NCI-H82 treated with DMSO at 0.1 percent for 48 hours (cell line): Measurements from ENCODE around the gene CETN1.

Experiments
- DNase-seq: peaks from one replicate; lab custom pipeline; 2025; ENCODE audit not compliant: unreplicated experiment; lab: John Stamatoyannopoulos, UW

CETN1 gene

DNA sequence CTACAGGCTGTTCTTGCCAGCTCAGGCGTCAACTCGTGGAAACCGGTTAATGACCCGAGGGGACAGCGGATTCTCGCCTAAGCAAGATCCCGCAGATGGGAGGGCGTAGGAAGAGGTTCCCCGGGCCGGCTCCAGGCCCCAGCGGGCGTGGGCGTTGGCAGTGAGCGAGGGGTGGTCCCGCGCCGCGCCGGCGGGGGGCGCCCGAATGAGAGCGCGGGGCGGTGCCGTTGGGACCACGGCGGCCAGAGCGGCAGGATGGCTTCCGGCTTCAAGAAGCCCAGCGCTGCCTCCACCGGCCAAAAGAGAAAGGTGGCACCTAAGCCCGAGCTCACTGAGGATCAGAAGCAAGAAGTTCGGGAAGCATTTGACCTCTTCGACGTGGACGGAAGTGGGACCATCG is at the start of gene CETN1:
Gene CETN1 (plus strand): TSS at position 227 of the 400 bp plus-strand sequence. CDS start 29 bp downstream, at position 256.
- DNase-seq: no peak

DNA sequence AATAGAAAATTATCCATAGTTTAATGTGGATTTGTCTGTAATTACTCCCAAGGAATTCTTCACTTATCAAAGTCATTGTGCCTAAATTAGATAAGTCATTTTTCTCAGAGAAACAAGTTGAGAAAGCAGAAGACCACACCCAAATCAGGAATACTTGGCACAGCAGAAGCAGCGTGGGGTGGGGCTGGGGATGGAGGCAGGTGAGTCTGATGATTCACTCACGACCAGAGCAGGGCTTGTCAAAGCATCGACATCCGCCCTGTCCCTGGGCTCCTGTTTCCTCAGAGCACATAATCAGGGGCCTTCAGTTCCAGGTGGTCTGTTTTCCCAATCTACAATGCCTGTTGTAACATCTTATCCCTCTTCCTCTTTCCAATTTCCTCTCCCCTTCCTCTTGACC is 48.2 kb upstream of the CETN1 start:
- no peak for DNase-seq

DNA sequence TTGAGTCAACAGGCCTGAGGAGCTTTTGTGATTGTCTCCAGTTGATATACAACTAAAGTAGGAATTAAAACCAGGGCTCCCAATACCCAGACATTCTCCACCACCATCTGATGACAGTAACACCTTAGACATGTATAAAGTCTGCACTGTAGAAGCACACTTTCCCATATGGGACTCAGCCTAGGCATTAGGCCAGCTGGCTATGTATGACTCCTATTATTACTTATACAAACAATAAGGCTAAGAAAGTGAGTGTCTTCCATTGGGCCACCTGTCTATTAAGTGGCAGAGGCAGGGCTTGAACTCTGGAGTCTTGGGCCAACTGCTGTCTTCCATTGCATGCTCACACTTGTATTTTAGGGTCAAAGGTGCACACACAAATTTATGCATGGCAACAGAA is 47.5 kb upstream of the CETN1 start:
- DNase-seq: no peak

DNA sequence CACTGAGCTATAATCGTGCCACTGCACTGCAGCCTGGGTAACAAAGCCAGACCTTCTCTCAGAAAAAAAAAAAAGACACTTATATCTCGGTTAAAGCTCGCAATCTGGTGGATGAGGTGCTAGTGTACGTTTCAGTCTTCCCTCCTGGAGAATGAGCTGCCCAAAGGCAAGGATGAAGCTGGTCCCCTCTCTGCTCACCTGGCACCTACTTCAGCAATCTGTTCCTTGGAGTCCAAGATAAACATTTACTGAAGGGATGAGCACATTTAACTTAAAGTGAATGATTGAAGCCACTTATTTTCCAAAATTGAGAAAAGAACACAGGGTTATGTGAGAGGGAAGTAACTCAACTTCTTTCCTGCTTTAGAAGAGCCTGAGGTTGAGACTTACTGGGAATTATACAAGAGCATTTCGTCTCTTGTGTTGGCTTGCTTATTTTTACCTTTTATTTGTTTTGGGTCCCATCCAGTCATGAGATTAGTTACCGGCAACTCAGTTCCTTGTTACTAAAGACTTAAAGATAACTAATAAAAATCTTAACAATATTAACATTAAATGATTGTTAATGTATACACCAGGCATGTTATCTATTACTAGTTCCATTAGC is 46.1 kb upstream of the CETN1 start:
- DNase-seq: no peak

DNA sequence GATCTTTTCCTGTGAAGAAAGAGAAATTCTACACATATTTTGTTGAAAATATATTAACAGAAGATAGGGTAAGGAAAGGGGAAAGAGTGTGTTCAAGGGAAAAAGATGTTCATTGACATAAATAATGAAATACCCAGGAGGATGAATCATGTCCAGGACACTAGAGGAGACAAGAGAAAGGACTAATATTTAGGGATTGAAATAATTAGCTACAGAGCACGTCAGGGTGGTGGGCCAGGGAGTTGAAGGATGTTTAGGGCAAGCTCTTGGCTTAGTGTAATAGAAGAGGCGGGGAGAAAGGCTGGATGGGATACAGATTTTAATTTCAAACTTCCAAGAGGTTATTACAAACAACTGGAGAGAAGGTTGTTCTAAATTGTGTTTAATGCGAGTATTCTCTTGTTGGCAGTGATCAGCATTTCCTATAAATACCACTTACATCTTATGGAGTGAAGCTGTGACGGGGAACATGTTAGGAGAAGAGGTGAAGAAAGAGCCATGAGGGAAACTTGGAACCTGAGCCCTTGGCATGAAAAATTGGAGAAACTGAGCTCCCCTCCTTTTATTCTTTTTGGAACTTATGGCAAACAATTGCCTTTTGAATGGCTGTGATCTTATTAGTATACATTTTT is 36.6 kb upstream of the CETN1 start:
- DNase-seq: no peak

DNA sequence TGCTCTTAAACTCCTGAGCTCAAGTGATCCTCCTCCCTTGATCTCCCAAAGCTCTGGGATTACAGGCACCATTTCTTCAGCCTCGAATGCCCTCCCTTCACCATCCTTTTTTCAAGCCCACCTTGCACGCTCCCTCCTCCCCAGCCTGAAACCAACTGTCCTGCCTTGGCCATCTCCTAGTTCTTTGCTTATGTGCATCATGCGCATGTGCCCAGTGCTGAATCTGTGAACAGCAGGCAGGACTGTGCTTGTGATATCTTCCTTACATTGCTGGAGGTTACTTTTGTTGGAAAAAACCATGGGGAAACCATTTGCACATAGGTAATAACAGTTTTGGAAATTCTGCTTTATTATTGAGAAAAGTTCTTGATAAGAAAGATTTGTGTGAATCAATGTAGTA is 30.2 kb upstream of the CETN1 start:
- DNase-seq: no peak

DNA sequence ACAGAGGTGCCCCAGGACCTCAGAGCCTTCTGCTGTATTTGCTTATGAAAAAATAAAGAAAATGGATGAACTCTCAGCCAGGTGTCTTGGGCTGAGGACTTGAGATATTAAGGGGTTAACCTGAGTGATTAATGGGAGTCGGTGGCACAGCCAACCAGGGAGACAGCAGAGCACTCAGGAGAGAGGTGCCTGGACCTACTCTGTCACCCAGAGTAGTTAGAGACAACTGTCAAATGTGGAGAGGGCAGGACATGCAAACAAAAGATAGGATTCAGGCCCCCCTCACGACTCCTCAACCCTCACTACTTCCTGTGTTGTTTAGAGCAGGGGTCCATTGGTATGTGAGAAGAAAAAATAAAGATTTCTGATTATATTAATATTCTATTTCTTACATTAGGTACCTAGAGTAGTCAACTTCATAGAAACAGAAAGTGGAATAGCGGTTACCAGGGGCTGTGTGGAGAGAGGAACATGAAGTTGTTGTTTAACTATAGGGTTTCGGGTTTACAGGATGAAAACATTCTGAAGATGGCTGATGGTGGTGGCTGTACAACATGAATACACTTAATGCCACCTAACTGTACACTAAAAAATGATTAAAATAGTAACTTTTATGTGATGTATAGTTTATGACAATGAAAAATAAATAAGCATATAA is 28.6 kb upstream of the CETN1 start:
- DNase-seq: no peak

DNA sequence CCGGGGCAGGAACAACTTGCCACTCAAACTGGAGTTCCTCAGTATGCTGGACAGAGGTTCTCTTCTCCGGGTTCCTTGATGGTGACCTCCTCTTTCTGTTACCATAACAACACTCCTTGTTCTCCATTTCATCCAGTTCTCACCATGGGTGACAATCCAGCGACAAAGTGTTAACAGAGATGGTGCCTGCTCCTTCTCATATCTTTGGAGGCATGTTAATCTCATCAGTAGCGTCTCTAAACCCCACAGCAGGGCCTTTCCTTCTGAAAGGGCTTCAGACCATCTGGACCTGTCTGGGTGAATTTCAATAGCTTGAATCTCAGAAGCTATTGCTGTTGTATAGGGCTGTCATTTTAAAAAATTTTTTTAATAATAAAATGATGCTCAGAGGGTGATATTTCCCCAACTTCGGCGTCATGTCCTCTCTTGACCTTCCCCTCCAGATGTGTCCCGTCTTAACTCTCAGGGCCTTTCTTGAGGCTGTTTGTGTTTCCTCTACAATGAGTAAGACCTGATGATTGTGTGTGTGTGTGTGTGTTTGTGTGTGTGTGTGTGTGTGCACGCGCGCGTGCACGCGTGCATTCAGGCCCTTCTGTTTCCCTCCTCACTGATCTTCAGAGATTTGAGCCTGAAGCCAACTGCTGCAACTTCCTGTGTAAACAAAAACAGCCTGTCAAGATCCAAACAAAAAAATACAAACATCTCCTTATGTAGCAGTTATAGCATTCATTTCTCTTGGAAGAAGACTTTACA is 24.3 kb upstream of the CETN1 start:
- DNase-seq: peak; percentile 88

DNA sequence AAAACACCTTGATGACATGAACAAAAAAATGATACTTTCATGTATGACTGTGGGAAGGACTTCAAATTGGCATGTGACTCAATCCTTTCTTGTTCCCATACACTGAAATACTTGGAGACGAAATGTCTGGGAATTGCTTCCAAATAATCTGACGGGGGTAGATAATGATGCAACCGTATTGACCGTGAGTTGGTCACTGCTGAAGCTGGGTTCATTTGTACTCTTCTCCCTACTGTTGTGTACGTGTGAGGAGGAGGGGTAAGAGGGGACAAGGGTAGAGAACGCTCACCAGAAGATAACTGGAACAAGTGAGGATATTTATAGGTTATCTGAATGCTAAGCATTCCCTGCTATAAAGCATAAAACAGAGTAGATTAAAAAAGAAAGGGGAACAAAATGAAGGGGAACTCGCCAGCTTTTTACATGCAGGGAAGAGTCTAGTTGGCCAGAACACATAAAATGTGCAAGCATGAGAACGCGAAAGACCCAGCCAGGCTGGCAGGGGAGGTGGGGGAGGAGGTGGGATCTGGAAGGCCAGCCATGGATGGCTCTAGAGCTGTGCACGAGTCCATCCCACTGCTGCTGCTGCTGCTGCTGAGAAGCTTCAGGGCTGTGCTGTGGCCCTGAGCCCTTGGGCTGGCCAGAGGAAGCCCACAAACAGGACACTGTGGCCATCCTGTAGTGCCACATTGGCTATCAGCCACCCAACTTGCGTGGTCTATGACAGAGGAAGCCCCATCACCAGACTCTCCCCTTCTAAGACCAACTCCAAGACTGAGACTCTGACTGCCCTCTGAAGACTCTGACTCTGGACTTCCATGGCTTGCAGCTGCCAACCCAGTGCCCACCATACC is 15.2 kb upstream of the CETN1 start:
- no peak for DNase-seq

DNA sequence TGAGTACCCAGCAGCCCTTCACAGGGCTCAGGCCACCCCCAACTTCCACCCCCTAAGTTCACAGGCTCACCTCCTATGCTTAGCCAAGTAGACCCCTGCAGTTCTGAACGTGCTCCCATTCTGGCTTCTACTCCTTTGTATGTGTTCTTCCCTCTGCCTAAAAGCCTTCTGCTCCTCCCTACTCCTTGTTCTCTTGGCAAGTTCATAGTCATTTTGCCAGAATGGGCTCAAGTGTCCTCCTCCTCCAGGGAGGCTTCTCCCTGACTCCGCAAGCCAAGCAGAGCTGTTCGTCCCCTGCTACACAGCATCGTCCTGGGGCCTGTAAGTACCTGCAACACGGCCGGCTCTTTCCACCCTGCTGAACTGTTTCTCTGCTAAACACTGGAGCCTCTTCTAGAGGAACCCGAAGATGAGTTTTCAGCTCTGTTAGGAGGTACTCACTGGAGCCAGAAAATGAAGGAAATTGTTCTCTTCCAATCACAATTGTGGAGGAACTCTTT is 14.6 kb upstream of the CETN1 start:
- no peak for DNase-seq

DNA sequence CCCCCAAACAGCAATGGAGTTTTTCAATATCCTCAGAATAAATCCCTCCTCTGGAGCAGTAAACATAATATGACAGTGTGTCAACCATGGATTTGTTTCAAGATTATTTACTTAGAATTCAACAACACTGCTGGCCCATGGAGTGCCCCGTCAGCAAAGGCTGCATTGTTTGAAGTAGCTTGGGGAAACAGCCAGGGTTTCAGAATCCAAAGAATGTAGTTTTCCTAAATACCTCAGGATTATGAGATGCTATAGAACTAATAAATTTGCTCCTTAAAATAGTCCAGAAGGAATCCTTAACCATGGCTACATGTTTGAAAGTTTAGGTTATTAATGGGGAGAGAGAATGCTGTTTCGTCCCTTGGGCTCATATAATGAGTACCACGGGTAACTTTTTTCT is 13.1 kb upstream of the CETN1 start:
- DNase-seq: no peak

DNA sequence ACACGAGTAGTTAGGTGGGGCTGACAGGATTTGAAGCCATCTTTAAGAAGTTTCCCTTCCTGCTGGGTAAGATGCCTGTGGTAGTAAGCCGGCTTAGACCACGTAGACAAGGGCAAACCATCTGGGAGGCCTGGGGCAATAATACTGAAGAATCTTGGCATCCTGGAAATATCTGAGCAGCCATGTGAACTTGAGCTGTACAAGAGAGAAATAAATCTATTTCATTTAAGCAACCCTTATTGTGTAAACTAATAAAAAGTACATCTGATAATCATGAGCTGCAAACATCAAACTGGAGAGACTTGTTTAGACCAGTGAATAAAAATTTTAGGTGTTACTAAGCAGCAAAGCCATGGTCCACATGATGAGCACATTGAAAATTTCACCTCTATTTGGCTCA is 11.4 kb upstream of the CETN1 start:
- peak; percentile 17 for DNase-seq

DNA sequence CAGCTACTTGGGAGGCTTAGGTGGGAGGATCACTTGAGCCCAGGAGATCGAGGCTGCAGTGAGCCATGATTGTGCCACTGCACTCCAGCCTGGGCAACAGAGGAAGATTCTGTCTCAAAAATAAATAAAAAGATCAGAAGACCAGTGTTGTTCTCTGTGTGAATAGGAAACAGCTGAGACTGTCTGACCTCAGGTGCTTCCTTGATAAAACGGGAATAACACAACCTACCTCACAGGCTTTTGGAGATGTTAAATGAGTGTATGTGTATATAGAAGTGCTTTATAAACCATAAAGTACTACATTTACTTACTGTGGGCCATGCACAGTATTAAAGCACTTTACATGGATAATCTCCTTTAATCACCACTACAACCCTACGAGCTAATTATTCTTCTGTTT is 9.9 kb upstream of the CETN1 start:
- DNase-seq: no peak

DNA sequence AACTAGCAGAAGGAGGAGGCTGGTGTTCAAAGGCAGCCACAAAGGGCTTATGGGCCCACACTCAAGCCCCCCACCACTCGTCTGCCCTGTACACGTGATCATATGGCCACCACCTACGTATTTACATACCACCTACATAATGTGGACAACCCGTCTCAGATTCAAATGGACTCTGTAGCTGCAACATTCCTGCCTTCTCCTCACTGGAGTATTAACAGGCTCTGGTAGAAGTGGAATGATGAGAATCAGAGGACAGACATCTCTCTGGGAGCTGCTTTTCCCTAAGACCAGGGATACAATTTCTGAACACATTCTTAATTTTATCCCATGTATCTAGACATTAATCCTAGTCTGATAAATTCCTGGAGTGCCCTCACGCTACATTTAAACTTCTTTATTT is 9.5 kb upstream of the CETN1 start:
- DNase-seq: peak; percentile 45

DNA sequence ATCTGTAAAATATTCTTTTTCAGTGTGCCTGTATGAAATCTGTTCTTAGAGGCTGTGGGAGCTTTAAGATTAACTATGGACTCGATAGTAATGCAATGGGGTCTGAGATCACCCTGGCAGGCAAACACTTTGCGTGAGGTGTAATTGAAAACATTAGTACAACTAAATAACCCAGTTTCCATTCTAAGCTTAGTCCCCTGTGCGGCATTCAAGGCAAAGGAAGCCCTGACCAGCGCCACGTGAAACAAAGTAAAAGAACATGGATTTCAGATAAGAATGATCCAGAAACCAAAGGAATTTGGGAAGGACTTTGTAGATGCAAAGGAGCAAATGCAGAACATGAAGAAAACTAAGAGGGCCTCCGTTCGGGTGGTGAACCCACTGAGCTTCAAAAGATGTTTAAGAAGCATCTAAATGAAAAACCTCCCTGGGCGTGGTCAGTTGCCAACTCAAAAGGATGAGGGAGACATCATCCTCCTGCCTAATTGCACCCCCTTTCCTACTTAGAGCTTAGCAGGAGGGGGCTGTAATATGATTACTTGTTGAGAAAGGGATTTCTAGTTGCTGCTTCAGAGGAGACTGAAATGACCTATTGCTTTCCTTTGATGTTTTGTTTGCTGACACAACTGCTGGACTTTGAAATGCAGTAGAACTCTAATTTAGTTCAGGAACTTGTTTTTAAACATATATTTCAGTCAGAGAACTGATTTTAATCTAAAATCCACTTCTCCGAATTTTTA is 7.9 kb upstream of the CETN1 start:
- peak; percentile 50 for DNase-seq

DNA sequence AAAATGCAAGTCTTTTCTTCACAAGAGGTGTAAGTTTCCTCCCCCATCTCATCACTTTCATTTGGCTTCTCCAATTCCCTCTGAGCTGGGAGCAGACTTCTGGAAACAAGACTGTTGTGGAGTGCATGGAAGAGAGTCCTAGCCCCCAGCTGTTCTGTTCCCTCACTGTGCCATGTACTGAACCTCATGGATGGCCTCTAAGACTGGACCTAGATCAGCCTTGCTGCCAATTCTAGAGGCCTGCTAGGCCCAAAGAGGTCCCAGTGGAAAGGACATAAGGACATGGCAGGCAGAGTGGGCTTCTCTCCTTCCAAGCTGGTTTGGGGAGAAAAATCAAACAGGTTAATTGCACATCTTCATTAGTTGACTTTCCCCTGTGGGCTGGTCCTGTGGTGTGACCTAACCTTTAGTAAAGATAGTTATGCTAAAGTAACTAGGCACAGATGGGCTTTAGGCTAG is 7.3 kb upstream of the CETN1 start:
- DNase-seq: no peak

DNA sequence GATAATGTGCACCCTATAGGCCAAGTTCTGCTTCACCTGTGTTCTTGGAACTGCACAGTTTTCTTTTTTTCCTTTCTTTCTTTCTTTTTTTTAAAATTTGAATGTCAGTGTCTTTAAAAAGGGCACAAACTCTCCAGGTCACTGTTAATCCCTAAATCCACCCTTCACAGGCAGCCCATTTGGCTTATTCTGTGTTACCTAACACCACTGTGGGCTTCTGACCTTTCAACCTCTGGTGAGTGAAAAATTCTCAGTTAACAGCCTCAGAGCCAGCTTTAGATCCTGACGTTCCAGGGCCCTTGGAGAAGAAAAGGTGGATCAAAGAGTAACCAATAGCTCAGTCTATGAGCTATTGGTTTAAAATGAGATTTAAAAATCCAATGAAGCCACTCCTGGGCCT is 6.8 kb upstream of the CETN1 start:
- DNase-seq: no peak

DNA sequence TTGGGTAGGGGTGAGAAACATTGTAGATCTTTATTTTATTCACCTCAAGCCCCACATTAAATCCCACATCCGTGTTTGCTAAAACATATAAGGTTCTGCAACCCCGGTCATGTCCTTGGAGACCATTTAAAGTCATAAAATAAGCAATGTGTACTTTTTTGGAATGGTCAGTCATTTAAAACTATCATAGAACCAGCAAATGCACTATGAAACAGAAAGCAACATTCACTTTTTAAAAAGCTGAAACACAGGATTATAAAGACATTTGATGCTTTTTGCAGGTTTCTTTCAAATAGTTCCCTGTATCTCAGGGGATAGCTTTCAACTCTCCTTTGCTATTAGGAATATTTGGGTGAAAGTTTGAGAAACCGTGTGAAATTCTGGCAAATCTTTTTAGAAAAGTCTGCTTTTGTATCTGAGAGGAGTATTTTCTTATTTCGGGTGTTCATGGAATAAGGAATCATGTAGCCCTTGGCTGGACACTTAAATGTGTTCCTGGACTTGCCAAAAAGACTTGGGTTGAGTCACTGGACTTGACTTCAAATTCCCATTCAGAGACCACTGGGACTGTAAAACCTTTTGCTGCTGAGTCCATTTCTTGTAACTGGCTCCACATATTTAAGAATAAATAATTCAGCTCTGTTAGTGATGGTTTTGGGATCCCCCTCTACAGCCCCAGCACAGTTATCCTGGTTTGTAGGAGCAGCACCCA is 5.9 kb upstream of the CETN1 start:
- no peak for DNase-seq

DNA sequence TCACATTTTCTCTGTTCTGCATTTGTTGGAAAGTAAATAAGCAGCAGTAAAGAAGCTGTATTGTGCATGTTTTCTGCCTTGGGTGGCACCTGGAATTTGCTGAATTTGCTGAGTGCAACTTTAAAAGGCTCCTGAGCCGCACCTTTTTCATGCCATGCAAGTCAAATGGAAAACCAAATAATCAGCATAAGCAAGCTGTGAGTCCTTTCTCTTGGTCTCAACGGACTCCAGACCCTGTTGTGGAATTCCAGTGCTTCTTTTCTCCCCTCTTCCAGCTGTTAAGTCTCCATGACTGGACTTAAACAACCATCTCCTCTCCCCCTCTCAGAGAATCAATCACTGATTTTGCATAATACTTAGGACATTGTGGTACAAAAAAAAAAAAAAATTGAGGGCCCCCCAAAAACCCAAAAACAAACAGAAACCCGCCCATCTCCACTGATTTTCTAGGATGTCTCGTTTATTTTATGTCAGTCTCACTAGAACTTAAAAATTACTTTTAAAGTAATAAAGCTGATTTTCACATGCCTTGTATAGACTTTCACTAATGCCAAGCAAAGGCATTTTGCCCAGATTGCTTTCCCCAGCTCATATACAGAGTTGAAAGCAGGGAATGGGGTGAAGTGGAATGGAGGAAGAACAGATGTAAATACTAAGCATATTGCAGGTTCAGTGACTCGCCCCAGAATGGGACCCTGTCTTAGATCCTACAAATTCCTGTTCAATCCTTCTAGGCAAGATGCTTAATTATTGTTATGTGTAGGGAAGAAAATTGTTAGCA is 5.1 kb upstream of the CETN1 start:
- DNase-seq: no peak
